Neural cell (in vitro differentiated cells): Measurements from ENCODE around the gene NHEJ1. TPM values are rescaled to one million over a fixed set of nuclear protein-coding genes. Genes with fewer than 3 reads are reported as not detected.

Experiments
- H2AFZ ChIP-seq: fragments of 200-600, 300-800 bp; sonication (generic), shearing (Covaris generic); 2 replicates; pipeline ENCODE4 v1.6.0; 2014; ENCODE audit warnings: low read depth, mild to moderate bottlenecking, antibody characterized with exemption, low read length, moderate library complexity
- H3F3A ChIP-seq: fragments of 200-600 bp; shearing (Covaris generic); 2 replicates; pipeline ENCODE4 v1.6.1; 2016; ENCODE audit warnings: mild to moderate bottlenecking, moderate library complexity, mixed read lengths, antibody characterized with exemption, low read length; ENCODE audit not compliant: insufficient read depth, poor library complexity, severe bottlenecking
- H3K27ac ChIP-seq: fragments of 200-600, 300-800 bp; sonication (generic), shearing (Covaris generic); 2 replicates; pipeline ENCODE4 v1.5.1; 2014; ENCODE audit warnings: mild to moderate bottlenecking, low read length, moderate library complexity
- H3K27me3 ChIP-seq: fragments of 300-800, 200-600 bp; sonication (generic), shearing (Covaris generic); 2 replicates; pipeline ENCODE4 v1.6.0; 2014; ENCODE audit warnings: mild to moderate bottlenecking, low read depth, low read length, moderate library complexity; ENCODE audit not compliant: insufficient read depth
- H3K36me3 ChIP-seq: fragments of 300-800, 200-600 bp; sonication (generic), shearing (Covaris generic); 2 replicates; pipeline ENCODE4 v1.5.1; 2014; ENCODE audit warnings: mild to moderate bottlenecking, antibody characterized with exemption, low read length, moderate library complexity; ENCODE audit not compliant: insufficient read depth
- H3K4me2 ChIP-seq: fragments of 300-800, 200-600 bp; sonication (generic), shearing (Covaris generic); 2 replicates; pipeline ENCODE4 v1.6.0; 2014; ENCODE audit warnings: mild to moderate bottlenecking, low read length
- H3K4me3 ChIP-seq: fragments of 300-800, 200-600 bp; sonication (generic), shearing (Covaris generic); 2 replicates; pipeline ENCODE4 v1.5.1; 2014; ENCODE audit warnings: mild to moderate bottlenecking, low read length, moderate library complexity
- H3K79me2 ChIP-seq: fragments of 200-600 bp; shearing (Covaris generic); replicated peaks from 2 replicates; pipeline ENCODE4 v1.6.0; 2014; ENCODE audit warnings: mild to moderate bottlenecking, low read length, moderate library complexity; ENCODE audit not compliant: insufficient read depth
- H3K9ac ChIP-seq: fragments of 300-800, 200-600 bp; sonication (generic), shearing (Covaris generic); 2 replicates; pipeline ENCODE4 v1.6.1; 2016; ENCODE audit warnings: mild to moderate bottlenecking, low read length, mixed read lengths
- H3K9me2 ChIP-seq: fragments of 200-600 bp; shearing (Covaris generic); 2 replicates; pipeline ENCODE4 v1.6.1; 2016; ENCODE audit warnings: mild to moderate bottlenecking, low read length, mixed read lengths; ENCODE audit not compliant: insufficient read depth
- H3K9me3 ChIP-seq: fragments of 200-600, 300-800 bp; sonication (generic), shearing (Covaris generic); 2 replicates; pipeline ENCODE4 v1.6.1; 2016; ENCODE audit warnings: mild to moderate bottlenecking, mixed run types, low read length, moderate library complexity, mixed read lengths
- H4K20me1 ChIP-seq: fragments of 200-600 bp; shearing (Covaris generic); 2 replicates; pipeline ENCODE4 v1.6.1; 2016; ENCODE audit warnings: mild to moderate bottlenecking, mixed run types; ENCODE audit not compliant: insufficient read depth
- CTCF ChIP-seq: fragments of 450-650 bp; IDR thresholded peaks from 2 replicates; pipeline ENCODE4 v1.5.1; 2014; ENCODE audit warnings: antibody characterized with exemption, mild to moderate bottlenecking, moderate library complexity; ENCODE audit not compliant: poor library complexity, severe bottlenecking
- EP300 ChIP-seq: fragments of 450-650 bp; conservative IDR thresholded peaks from 2 replicates; pipeline ENCODE4 v1.6.1; 2014; ENCODE audit warnings: antibody characterized with exemption, mild to moderate bottlenecking, moderate library complexity; ENCODE audit not compliant: poor library complexity, severe bottlenecking
- EZH2 ChIP-seq: fragments of 200-600, 300-800 bp; shearing (Covaris generic), sonication (generic); IDR thresholded peaks from 2 replicates; pipeline ENCODE4 v1.6.1; 2014; ENCODE audit warnings: antibody characterized with exemption, low read length, borderline replicate concordance, mild to moderate bottlenecking; ENCODE audit not compliant: insufficient read depth, poor library complexity, severe bottlenecking
- MXI1 ChIP-seq: fragments of 450-650 bp; conservative IDR thresholded peaks from 2 replicates; pipeline ENCODE4 v1.6.1; 2014; ENCODE audit warnings: antibody characterized with exemption, mild to moderate bottlenecking; ENCODE audit not compliant: poor library complexity, severe bottlenecking
- POLR2AphosphoS5 ChIP-seq: IDR thresholded peaks from 2 replicates; pipeline ENCODE4 v1.6.1; 2012
- RAD21 ChIP-seq: fragments of 450-650 bp; conservative IDR thresholded peaks from 2 replicates; pipeline ENCODE4 v1.6.1; 2014; ENCODE audit warnings: antibody characterized with exemption, mild to moderate bottlenecking, moderate library complexity
- SMC3 ChIP-seq: fragments of 450-650 bp; conservative IDR thresholded peaks from 2 replicates; pipeline ENCODE4 v1.6.1; 2014; ENCODE audit warnings: antibody characterized with exemption, mild to moderate bottlenecking, moderate library complexity; ENCODE audit not compliant: poor library complexity
- TAF1 ChIP-seq: IDR thresholded peaks from 2 replicates; pipeline ENCODE4 v1.6.1; 2012; ENCODE audit warnings: low read depth
- polyA plus RNA-seq: library from polyadenylated mRNA; depleted of rRNA; stranded (reverse); fragments of >200 nt; gene quantifications from 2 replicates; pipeline ENCODE4 v1.2.3, GENCODE V29; 2014
- TF ChIP-seq, protein P1 (sequence below): IDR thresholded peaks from 2 replicates; pipeline ENCODE4 v1.6.1; 2012; ENCODE audit warnings: borderline replicate concordance

Gene NHEJ1
- polyA plus RNA-seq, 1 donor from 2014 or later = 12.7 TPM

GRCh38 chr2:219158586-219158985 is 2.0 kb downstream of the NHEJ1 start:
- Histone ChIP-seq H3K27me3 (no peaks in the 10 kb centered on the region), H3K9me2 (no peaks in the 10 kb centered on the region), H3K9ac (no peak overlapping the region), H4K20me1 (no peaks in the 10 kb centered on the region), H3K4me2 (no peak overlapping the region), H3K4me3 (no peak overlapping the region), H2AFZ (no peak overlapping the region), H3K9me3 (no peaks in the 10 kb centered on the region), H3K79me2 (no peaks in the 10 kb centered on the region), H3K27ac (no peak overlapping the region), H3K36me3 (no peaks in the 10 kb centered on the region), H3F3A (no peaks in the 10 kb centered on the region)
- TF ChIP-seq RAD21 = no peak
- no peak for TF ChIP-seq EP300
- no peak for TF ChIP-seq EZH2
- no peak for TF ChIP-seq TAF1
- TF ChIP-seq, protein P1, sequence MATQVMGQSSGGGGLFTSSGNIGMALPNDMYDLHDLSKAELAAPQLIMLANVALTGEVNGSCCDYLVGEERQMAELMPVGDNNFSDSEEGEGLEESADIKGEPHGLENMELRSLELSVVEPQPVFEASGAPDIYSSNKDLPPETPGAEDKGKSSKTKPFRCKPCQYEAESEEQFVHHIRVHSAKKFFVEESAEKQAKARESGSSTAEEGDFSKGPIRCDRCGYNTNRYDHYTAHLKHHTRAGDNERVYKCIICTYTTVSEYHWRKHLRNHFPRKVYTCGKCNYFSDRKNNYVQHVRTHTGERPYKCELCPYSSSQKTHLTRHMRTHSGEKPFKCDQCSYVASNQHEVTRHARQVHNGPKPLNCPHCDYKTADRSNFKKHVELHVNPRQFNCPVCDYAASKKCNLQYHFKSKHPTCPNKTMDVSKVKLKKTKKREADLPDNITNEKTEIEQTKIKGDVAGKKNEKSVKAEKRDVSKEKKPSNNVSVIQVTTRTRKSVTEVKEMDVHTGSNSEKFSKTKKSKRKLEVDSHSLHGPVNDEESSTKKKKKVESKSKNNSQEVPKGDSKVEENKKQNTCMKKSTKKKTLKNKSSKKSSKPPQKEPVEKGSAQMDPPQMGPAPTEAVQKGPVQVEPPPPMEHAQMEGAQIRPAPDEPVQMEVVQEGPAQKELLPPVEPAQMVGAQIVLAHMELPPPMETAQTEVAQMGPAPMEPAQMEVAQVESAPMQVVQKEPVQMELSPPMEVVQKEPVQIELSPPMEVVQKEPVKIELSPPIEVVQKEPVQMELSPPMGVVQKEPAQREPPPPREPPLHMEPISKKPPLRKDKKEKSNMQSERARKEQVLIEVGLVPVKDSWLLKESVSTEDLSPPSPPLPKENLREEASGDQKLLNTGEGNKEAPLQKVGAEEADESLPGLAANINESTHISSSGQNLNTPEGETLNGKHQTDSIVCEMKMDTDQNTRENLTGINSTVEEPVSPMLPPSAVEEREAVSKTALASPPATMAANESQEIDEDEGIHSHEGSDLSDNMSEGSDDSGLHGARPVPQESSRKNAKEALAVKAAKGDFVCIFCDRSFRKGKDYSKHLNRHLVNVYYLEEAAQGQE = no peak
- TF ChIP-seq SMC3 = no peak
- TF ChIP-seq POLR2AphosphoS5 = no peak
- no peak for TF ChIP-seq MXI1
- TF ChIP-seq CTCF = no peak

DNA sequence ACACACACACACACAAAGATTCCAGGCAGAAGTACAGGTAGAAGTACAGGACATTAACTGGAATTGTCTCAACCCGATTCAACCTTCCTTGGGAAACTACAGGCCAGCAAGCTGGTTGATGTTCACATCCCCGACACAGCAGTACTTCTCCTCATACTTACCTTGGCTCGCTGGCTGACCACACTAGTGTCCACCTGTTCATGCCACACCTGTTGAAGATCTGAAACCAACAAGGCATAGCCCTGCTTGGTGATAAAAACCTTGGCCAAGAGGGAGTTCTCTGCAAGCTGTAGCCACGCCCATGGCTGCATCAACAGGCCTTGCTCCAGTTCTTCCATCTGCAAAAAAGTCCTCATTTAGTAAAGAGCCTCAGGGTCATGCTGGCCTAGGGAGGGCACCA is 2.6 kb downstream of the NHEJ1 start:
- Histone ChIP-seq H3K4me3 (no peak overlapping the region), H3K79me2 (no peaks in the 10 kb centered on the region), H3K27ac (no peak overlapping the region), H3K27me3 (no peaks in the 10 kb centered on the region), H3K9me3 (no peaks in the 10 kb centered on the region), H2AFZ (no peak overlapping the region), H3F3A (no peaks in the 10 kb centered on the region), H4K20me1 (no peaks in the 10 kb centered on the region), H3K4me2 (no peak overlapping the region), H3K9me2 (no peaks in the 10 kb centered on the region), H3K36me3 (no peaks in the 10 kb centered on the region), H3K9ac (no peak overlapping the region)
- no peak for TF ChIP-seq POLR2AphosphoS5
- no peak for TF ChIP-seq RAD21
- no peak for TF ChIP-seq CTCF
- TF ChIP-seq TAF1 = no peak
- TF ChIP-seq, protein P1 = no peak
- no peak for TF ChIP-seq MXI1
- no peak for TF ChIP-seq EP300
- no peak for TF ChIP-seq SMC3
- no peak for TF ChIP-seq EZH2
